ENCODE data around the gene GNAO1.

Gene GNAO1

GRCh38 chr16:56399047-56399446, 207.8 kb downstream of the GNAO1 start:
- no peak for DNase-seq (ENCODE audit: extremely low read depth, insufficient read length)

DNA sequence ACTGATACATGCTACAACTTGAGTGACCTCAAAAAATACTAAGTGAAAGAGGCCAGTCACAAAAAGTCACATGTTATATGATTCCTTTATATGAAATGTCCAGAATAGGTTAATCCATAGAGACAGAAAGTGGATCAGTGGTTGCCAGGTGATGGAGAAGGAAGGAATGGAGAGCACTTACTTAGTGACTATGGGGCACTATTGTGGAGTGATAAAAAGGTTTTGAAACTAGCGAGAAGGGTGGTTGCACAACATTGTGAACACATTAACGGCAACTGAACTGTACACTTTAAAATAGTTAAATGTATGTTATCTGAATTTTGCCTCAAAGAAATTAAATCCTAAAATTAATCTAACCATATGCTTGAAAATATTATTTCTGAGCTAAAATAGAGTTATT, 208.2 kb downstream of the GNAO1 start:
- H3K27me3 ChIP-seq (replicated peaks; ENCODE audit: control insufficient read depth, insufficient read depth, low read length) = no peaks in the 10 kb centered on the region
- H3K4me3 ChIP-seq (replicated peaks; ENCODE audit: low read depth, low read length) = no peak overlapping the region
- no peak for DNase-seq (ENCODE audit: extremely low read depth, insufficient read length)
- TF ChIP-seq CTCF (IDR thresholded peaks at IDR 0.05; ENCODE audit: insufficient read depth, low read length, poor library complexity, severe bottlenecking) = no peak
- peaks cover 4% of the 10 kb centered on the region for H3K36me3 ChIP-seq (ENCODE audit: control insufficient read depth, insufficient read depth, low read length)

More at GRCh38 chr16:56399047-56399446, 207.8 kb downstream of the GNAO1 start:
- H3K27me3 ChIP-seq (replicated peaks; ENCODE audit: control insufficient read depth, insufficient read depth, low read length) = no peaks in the 10 kb centered on the region
- peaks cover 4% of the 10 kb centered on the region for H3K36me3 ChIP-seq (ENCODE audit: control insufficient read depth, insufficient read depth, low read length)
- no peak overlapping the region for H3K4me3 ChIP-seq (replicated peaks; ENCODE audit: low read depth, low read length)
- TF ChIP-seq CTCF (IDR thresholded peaks at IDR 0.05; ENCODE audit: insufficient read depth, low read length, poor library complexity, severe bottlenecking) = no peak

DNA sequence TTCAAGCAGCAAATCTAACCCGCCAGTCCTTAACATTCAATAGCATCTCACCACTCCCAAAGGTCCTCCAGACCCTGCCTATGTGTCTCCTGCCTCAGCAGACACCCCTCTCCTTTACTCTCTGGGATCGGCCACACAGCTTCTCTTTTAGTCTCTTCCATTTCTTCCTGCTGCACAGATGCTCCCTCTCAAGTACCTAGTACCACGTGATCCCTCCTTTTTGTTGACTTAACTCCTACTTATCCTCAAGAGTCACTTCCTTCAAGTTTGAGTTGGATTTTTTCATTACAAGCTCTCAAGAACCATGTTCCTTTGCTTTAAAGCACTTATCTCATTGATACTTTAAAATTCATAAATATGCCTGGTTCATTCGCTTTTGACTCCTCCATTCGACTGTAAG, 209.2 kb downstream of the GNAO1 start:
- peaks cover 7% of the 10 kb centered on the region for H3K36me3 ChIP-seq (ENCODE audit: control insufficient read depth, insufficient read depth, low read length)

GRCh38 chr16:56401482-56401881, 210.2 kb downstream of the GNAO1 start:
- Histone ChIP-seq H3K27me3 (replicated peaks; ENCODE audit: control insufficient read depth, insufficient read depth, low read length) (no peaks in the 10 kb centered on the region), H3K36me3 (ENCODE audit: control insufficient read depth, insufficient read depth, low read length) (peaks cover 7% of the 10 kb centered on the region), H3K4me3 (replicated peaks; ENCODE audit: low read depth, low read length) (no peak overlapping the region)
- TF ChIP-seq CTCF (IDR thresholded peaks at IDR 0.05; ENCODE audit: insufficient read depth, low read length, poor library complexity, severe bottlenecking) = peak; percentile 37
- no peak for DNase-seq (ENCODE audit: extremely low read depth, insufficient read length)

More for the DNA sequence above, 209.2 kb downstream of the GNAO1 start:
- no peak overlapping the region for H3K4me3 ChIP-seq (replicated peaks; ENCODE audit: low read depth, low read length)
- no peak for TF ChIP-seq CTCF (IDR thresholded peaks at IDR 0.05; ENCODE audit: insufficient read depth, low read length, poor library complexity, severe bottlenecking)
- no peaks in the 10 kb centered on the region for H3K27me3 ChIP-seq (replicated peaks; ENCODE audit: control insufficient read depth, insufficient read depth, low read length)
- no peak for DNase-seq (ENCODE audit: extremely low read depth, insufficient read length)

- peaks cover 12% of the 10 kb centered on the region for H3K36me3 ChIP-seq (ENCODE audit: control insufficient read depth, insufficient read depth, low read length)
- H3K27me3 ChIP-seq (replicated peaks; ENCODE audit: control insufficient read depth, insufficient read depth, low read length) = no peaks in the 10 kb centered on the region
- no peak for TF ChIP-seq CTCF (IDR thresholded peaks at IDR 0.05; ENCODE audit: insufficient read depth, low read length, poor library complexity, severe bottlenecking)
- no peak for DNase-seq (ENCODE audit: extremely low read depth, insufficient read length)
- H3K4me3 ChIP-seq (replicated peaks; ENCODE audit: low read depth, low read length) = no peak overlapping the region
Measured at GRCh38 chr16:56405977-56406672, 214.8 kb downstream of the GNAO1 start.

Data from GM06990 (cell line).